ENCODE measurements around the gene STC2.

Gene STC2

DNA sequence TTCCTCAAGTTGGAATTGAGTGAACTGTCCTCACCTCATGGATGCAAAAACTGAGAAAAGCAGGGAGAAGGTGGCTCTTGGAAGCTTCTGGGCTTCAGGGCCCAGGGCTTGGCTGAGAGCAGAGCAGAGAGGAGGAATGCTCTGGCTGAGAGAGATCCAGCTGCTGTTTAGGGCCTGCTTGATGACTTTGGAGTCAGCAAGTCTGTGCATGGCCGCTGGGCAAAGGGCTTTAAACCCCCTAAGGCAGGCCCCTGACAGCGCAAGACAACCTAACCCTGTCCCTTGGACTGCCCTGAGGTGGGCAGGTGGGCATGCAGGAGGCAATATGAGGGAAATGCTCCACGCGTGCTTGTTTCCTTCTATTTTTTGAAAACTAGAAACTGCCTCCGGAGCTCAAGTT is 8.6 kb downstream of the STC2 start:
- Histone ChIP-seq H3K27ac (ENCODE audit: poor library complexity, severe bottlenecking) (no peak overlapping the region), H3K36me3 (ENCODE audit: low read depth) (peaks cover 82% of the 10 kb centered on the region), H3K27me3 (ENCODE audit: insufficient read depth, poor library complexity, severe bottlenecking) (no peaks in the 10 kb centered on the region), H3K4me1 (ENCODE audit: insufficient read depth, poor library complexity, severe bottlenecking) (peaks cover 11% of the 10 kb centered on the region), H3K4me3 (ENCODE audit: severe bottlenecking) (no peak overlapping the region), H3K9me3 (ENCODE audit: severe bottlenecking) (no peaks in the 10 kb centered on the region)
- DNase-seq (ENCODE audit: low spot score) (no peak), ATAC-seq (ENCODE audit: low read depth) (no peak)
- no peak for TF ChIP-seq CTCF (IDR thresholded peaks at IDR 0.05; ENCODE audit: poor library complexity, severe bottlenecking)

DNA sequence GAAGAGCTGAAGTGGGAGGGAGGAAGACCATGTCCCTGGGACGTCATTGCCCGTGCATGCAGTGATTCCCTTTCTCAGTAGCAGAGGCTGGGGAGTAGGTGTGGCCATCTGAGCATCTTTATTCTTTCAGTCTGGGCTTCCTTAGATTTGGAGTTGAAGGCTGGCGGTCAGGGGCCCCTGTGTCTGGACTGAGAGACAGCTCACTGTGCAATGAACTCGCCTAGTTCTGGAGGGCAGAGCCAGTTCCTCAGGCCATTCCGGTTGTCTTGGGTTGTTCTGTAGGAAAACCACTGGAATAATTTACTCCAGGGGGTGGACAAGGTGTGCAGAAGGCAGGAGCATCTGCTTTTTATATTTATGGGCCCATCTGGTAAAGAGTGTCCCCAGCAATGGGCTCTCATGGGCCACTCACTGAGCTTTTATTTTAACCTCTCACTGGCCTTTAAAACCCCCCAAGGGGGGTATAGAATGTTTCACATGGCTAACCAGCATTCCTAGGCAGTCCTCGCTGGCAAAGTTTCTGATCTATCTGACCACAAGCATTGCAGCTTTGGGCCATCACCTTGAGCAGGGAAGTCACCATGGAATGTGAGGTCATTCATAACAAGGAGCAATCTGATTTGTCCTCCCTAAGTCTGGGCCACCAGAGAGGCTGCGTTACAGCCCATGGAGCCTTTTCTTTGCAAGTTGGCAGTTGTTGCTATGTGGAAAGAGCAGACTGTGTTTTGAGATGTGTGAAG is 9.2 kb downstream of the STC2 start:
- Histone ChIP-seq H3K4me3 (ENCODE audit: severe bottlenecking) (no peak overlapping the region), H3K4me1 (ENCODE audit: insufficient read depth, poor library complexity, severe bottlenecking) (peaks cover 11% of the 10 kb centered on the region), H3K36me3 (ENCODE audit: low read depth) (peaks cover 76% of the 10 kb centered on the region), H3K27me3 (ENCODE audit: insufficient read depth, poor library complexity, severe bottlenecking) (no peaks in the 10 kb centered on the region), H3K27ac (ENCODE audit: poor library complexity, severe bottlenecking) (no peak overlapping the region), H3K9me3 (ENCODE audit: severe bottlenecking) (no peaks in the 10 kb centered on the region)
- no peak for TF ChIP-seq CTCF (IDR thresholded peaks at IDR 0.05; ENCODE audit: poor library complexity, severe bottlenecking)
- ATAC-seq (ENCODE audit: low read depth) (no peak), DNase-seq (ENCODE audit: low spot score) (no peak)

DNA sequence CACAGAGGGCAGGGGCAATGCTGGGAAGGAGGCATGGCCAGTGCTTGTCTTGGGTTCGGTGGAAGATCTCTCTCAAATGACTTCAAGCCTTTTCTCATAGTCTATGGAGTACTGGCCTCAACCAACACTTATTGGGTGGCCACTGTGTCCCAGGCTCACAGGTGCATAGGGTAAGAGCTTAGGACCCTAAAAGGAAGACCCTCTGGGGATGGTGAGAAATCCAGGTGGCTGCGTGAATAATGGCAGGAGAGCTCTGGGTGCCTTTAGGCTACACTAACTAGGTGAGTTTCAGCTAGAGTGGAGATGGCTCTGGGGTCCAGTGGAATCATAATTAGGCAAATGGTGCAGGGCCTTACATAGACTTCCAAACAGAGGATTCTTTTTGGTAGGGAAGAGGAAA is 9.9 kb downstream of the STC2 start:
- Histone ChIP-seq H3K36me3 (ENCODE audit: low read depth) (peaks cover 69% of the 10 kb centered on the region), H3K27me3 (ENCODE audit: insufficient read depth, poor library complexity, severe bottlenecking) (no peaks in the 10 kb centered on the region), H3K4me1 (ENCODE audit: insufficient read depth, poor library complexity, severe bottlenecking) (peaks cover 11% of the 10 kb centered on the region), H3K9me3 (ENCODE audit: severe bottlenecking) (no peaks in the 10 kb centered on the region), H3K27ac (ENCODE audit: poor library complexity, severe bottlenecking) (no peak overlapping the region), H3K4me3 (ENCODE audit: severe bottlenecking) (no peak overlapping the region)
- no peak for TF ChIP-seq CTCF (IDR thresholded peaks at IDR 0.05; ENCODE audit: poor library complexity, severe bottlenecking)
- no peak for DNase-seq (ENCODE audit: low spot score)
- no peak for ATAC-seq (ENCODE audit: low read depth)

- H3K36me3 ChIP-seq (ENCODE audit: low read depth), result peaks cover 64% of the 10 kb centered on the region
- no peaks in the 10 kb centered on the region for H3K27me3 ChIP-seq (ENCODE audit: insufficient read depth, poor library complexity, severe bottlenecking)
- H3K27ac ChIP-seq (ENCODE audit: poor library complexity, severe bottlenecking), result no peak overlapping the region
- DNase-seq (ENCODE audit: low spot score), result no peak
- H3K9me3 ChIP-seq (ENCODE audit: severe bottlenecking), result no peaks in the 10 kb centered on the region
- no peak for TF ChIP-seq CTCF (IDR thresholded peaks at IDR 0.05; ENCODE audit: poor library complexity, severe bottlenecking)
- peaks cover 11% of the 10 kb centered on the region for H3K4me1 ChIP-seq (ENCODE audit: insufficient read depth, poor library complexity, severe bottlenecking)
- no peak overlapping the region for H3K4me3 ChIP-seq (ENCODE audit: severe bottlenecking)
- no peak for ATAC-seq (ENCODE audit: low read depth)
Observed at GRCh38 chr5:173317852-173318251, 10.4 kb downstream of the STC2 start.

- TF ChIP-seq CTCF (IDR thresholded peaks at IDR 0.05; ENCODE audit: poor library complexity, severe bottlenecking), result no peak
- no peak overlapping the region for H3K4me3 ChIP-seq (ENCODE audit: severe bottlenecking)
- H3K36me3 ChIP-seq (ENCODE audit: low read depth), result peaks cover 58% of the 10 kb centered on the region
- ATAC-seq (ENCODE audit: low read depth) (no peak), DNase-seq (ENCODE audit: low spot score) (no peak)
- H3K27me3 ChIP-seq (ENCODE audit: insufficient read depth, poor library complexity, severe bottlenecking), result no peaks in the 10 kb centered on the region
- H3K27ac ChIP-seq (ENCODE audit: poor library complexity, severe bottlenecking), result no peak overlapping the region
- H3K4me1 ChIP-seq (ENCODE audit: insufficient read depth, poor library complexity, severe bottlenecking), result peaks cover 11% of the 10 kb centered on the region
- H3K9me3 ChIP-seq (ENCODE audit: severe bottlenecking), result no peaks in the 10 kb centered on the region
Observed at GRCh38 chr5:173317091-173317730, 11.0 kb downstream of the STC2 start.
